Measurements from ENCODE around the gene TBC1D14.
"Not testable (repeated sequence)": the region's sequence is repeated elsewhere in the genome, so short reads cannot be mapped to it uniquely, and the experiment has no call there.

The TBC1D14 gene

GRCh38 chr4:6977846-6978245, 68.2 kb downstream of the TBC1D14 start:
- DNase-seq, result not testable (repeated sequence)

GRCh38 chr4:6983544-6984142, 74.0 kb downstream of the TBC1D14 start:
- no peak for DNase-seq

- no peak for DNase-seq
These were observed 75.2 kb downstream of the TBC1D14 start for GRCh38 chr4:6984612-6985425.

GRCh38 chr4:6986072-6986780, 76.6 kb downstream of the TBC1D14 start:
- no peak for DNase-seq

- peak; percentile 87 for DNase-seq
These were observed 77.4 kb downstream of the TBC1D14 start for GRCh38 chr4:6986781-6987587.

GRCh38 chr4:6987588-6987961, 77.9 kb downstream of the TBC1D14 start:
- DNase-seq, result no peak

- DNase-seq, result no peak
These were observed 78.5 kb downstream of the TBC1D14 start for GRCh38 chr4:6988016-6988715.

GRCh38 chr4:6989331-6989923, 79.8 kb downstream of the TBC1D14 start:
- DNase-seq, result no peak

GRCh38 chr4:6990661-6991060, 81.0 kb downstream of the TBC1D14 start:
- DNase-seq, result no peak

GRCh38 chr4:6991249-6991648, 81.6 kb downstream of the TBC1D14 start:
- DNase-seq, result no peak

- no peak for DNase-seq
These were observed 82.3 kb downstream of the TBC1D14 start for GRCh38 chr4:6991771-6992557.

- no peak for DNase-seq
These were observed 83.4 kb downstream of the TBC1D14 start for GRCh38 chr4:6992728-6993677.

- no peak for DNase-seq
These were observed 86.9 kb downstream of the TBC1D14 start for GRCh38 chr4:6996481-6996880.

- no peak for DNase-seq
These were observed 89.8 kb downstream of the TBC1D14 start for GRCh38 chr4:6999172-7000086.

GRCh38 chr4:7000421-7001176, 91.0 kb downstream of the TBC1D14 start:
- DNase-seq, result no peak

GRCh38 chr4:7001271-7001670, 91.6 kb downstream of the TBC1D14 start:
- DNase-seq, result no peak

GRCh38 chr4:7002336-7002735, 92.7 kb downstream of the TBC1D14 start:
- no peak for DNase-seq

Data from NCI-H2171 (cell line).